Adrenal gland (tissue), 12 donors: ENCODE data around the gene TMEM134. TPM values are rescaled to one million over a fixed set of nuclear protein-coding genes. Genes with fewer than 3 reads are reported as not detected.

Experiments
- DNase-seq, 7 donors: peaks; one replicate each; pipeline ENCODE4 v3.0.0-alpha.2; 2019 to 2020
- H3K27ac ChIP-seq, 5 donors: fragments of 200-600 bp; sonication (generic) in 4 of 5; 1 replicate in 3 of 5; 2 replicates in 2 of 5; pipeline versions ENCODE4 v1.5.1 to v1.8.0; 2016 to 2020; ENCODE audit warnings: mild to moderate bottlenecking in 1 of 5
- H3K27me3 ChIP-seq: fragments of 200-600 bp; 2 replicates; pipeline ENCODE4 v1.8.0; 2021
- H3K36me3 ChIP-seq, 2 donors: fragments of 200-600 bp; replicated peaks in 1 of 2; 1 replicate in 1 of 2; 2 replicates in 1 of 2; pipeline versions ENCODE4 v1.5.1 to v1.8.0; 2018 to 2022
- H3K4me1 ChIP-seq, 2 donors: fragments of 200-600 bp; replicated peaks in 1 of 2; 1 replicate in 1 of 2; 2 replicates in 1 of 2; pipeline versions ENCODE4 v1.5.1 to v1.8.0; 2018 to 2021
- H3K4me3 ChIP-seq, 4 donors: fragments of 200-600 bp; sonication (generic) in 3 of 4; one replicate each; pipeline ENCODE4 v1.5.1; 2016 to 2018
- H3K9me3 ChIP-seq, 3 donors: fragments of 200-600 bp; sonication (generic) in 1 of 3; replicated peaks in 1 of 3; 1 replicate in 2 of 3; 2 replicates in 1 of 3; pipeline versions ENCODE4 v1.5.1 to v1.8.0; 2016 to 2021
- CTCF ChIP-seq, 6 experiments: fragments of 450-650 bp in 4 of 6; fragments of 200-600 bp in 2 of 6; sonication (generic) in 1 of 6; IDR thresholded peaks; 1 replicate in 5 of 6; 2 replicates in 1 of 6; pipeline versions ENCODE4 v1.5.1 to v1.8.0; 2016 to 2021; ENCODE audit warnings: antibody characterized with exemption in 6 of 6, mild to moderate bottlenecking in 2 of 6, moderate library complexity in 1 of 6
- POLR2A ChIP-seq, 2 donors: fragments of 450-650 bp; IDR thresholded peaks; one replicate each; pipeline ENCODE4 v1.6.1; 2017; ENCODE audit warnings: antibody characterized with exemption in 2 of 2, mild to moderate bottlenecking in 2 of 2, moderate library complexity in 1 of 2
- WGBS, 4 donors: extraction: QIAGEN DNeasy Blood & Tissue Kit in 2 of 4; methylation state at CpG; one replicate each; pipeline versions ENCODE4 v1.1.5 to v1.1.7; 2013 to 2017; 5-methylcytosine and 5-hydroxymethylcytosine counted together
- intact Hi-C, 2 donors: fragments of 100-400 bp; cut with DNase I; formaldehyde crosslinking; loops; one replicate each; pipeline versions ENCODE4 v1.14.1 to v1.15.0; 2022 to 2023
- polyA plus RNA-seq, 3 donors: library from polyadenylated mRNA; stranded (reverse); fragments of 200-250 nt in 2 of 3; fragments of 350-450 nt in 1 of 3; fragmentation: Illumina TruSeq in 1 of 3; extraction: RNeasy Lipid Tissue Mini Kit (QIAGEN cat#74804) in 1 of 3; gene quantifications; one replicate each; pipeline ENCODE4 v1.2.3, GENCODE V29; 2013 to 2014
- total RNA-seq, 9 donors: library from RNA; depleted of rRNA in 4 of 9; stranded (reverse); fragments of >200 nt in 4 of 9; fragments of 120-200 nt in 1 of 9; fragmentation: NEBNext Ultra II Directional in 1 of 9; extraction: Animal tissue kit (Norgen Biotek cat#: 25700) in 1 of 9; gene quantifications; one replicate each; pipeline versions ENCODE4 v1.1.0 to v1.2.4, GENCODE V29; 2013 to 2023
- donor health status: healthy with polysubstance abuse.
- donor health status: Bipolar disorder and iron deficiency.
- donor health status: DM: yes; HTN: yes; CAD: no.
- donor health status: DM: no; HTN: no; CAD: no.
- donor health status: DM: no; HTN: no; CAD: no.
- donor health status: DM: yes; HTN: yes; CAD: no.

TMEM134 gene
- total and polyA plus RNA-seq, 12 donors, result 15.5 to 257 (median 98.0) TPM

GRCh38 chr11:67450796-67451657, 18.0 kb downstream of the TMEM134 start:
- H3K36me3 ChIP-seq, result no peaks in the 10 kb centered on the region
- no peak overlapping the region for H3K4me3 ChIP-seq
- no peaks in the 10 kb centered on the region for H3K9me3 ChIP-seq
- intact Hi-C loops, result no loop called here
- H3K4me1 ChIP-seq, result no peaks in the 10 kb centered on the region
- no peaks in the 10 kb centered on the region for H3K27me3 ChIP-seq
- no peak for DNase-seq
- 85 to 92% (median 90%) methylated on average over 13 to 25 of the region's 25 CpGs for WGBS, 4 donors
- no peak for TF ChIP-seq POLR2A (IDR thresholded peaks at IDR 0.05)
- no peak for TF ChIP-seq CTCF (IDR thresholded peaks at IDR 0.05)
- H3K27ac ChIP-seq, result no peak overlapping the region

GRCh38 chr11:67449116-67449844, 19.8 kb downstream of the TMEM134 start:
- Histone ChIP-seq H3K36me3 (no peaks in the 10 kb centered on the region), H3K4me1 (peaks cover 0 to 2% of the 10 kb centered on the region in 2 donors), H3K9me3 (no peaks in the 10 kb centered on the region), H3K27me3 (no peaks in the 10 kb centered on the region), H3K4me3 (no peak overlapping the region), H3K27ac (peak overlapping the region in 1 of 5 donors; percentile 45)
- WGBS, 4 donors, result 61 to 73% (median 65%) methylated on average over 9 of the region's 9 CpGs
- intact Hi-C loops, result no loop called here
- TF ChIP-seq POLR2A (IDR thresholded peaks at IDR 0.05) (no peak), CTCF (IDR thresholded peaks at IDR 0.05) (no peak)
- no peak for DNase-seq

- WGBS, 4 donors, result 90 to 94% (median 92%) methylated on average over 5 to 7 of the region's 7 CpGs
- Histone ChIP-seq H3K27me3 (no peaks in the 10 kb centered on the region), H3K9me3 (no peaks in the 10 kb centered on the region), H3K36me3 (no peaks in the 10 kb centered on the region), H3K4me3 (no peak overlapping the region), H3K27ac (no peak overlapping the region), H3K4me1 (peaks cover 0 to 8% of the 10 kb centered on the region in 2 donors)
- intact Hi-C loops, result no loop called here
- TF ChIP-seq CTCF (IDR thresholded peaks at IDR 0.05), result no peak
- TF ChIP-seq POLR2A (IDR thresholded peaks at IDR 0.05), result no peak
- no peak for DNase-seq
These were observed 20.8 kb downstream of the TMEM134 start for GRCh38 chr11:67448220-67448609.

GRCh38 chr11:67445515-67445914, 23.5 kb downstream of the TMEM134 start:
- H3K27ac ChIP-seq, result no peak overlapping the region
- peaks cover 0 to 14% of the 10 kb centered on the region in 2 donors for H3K36me3 ChIP-seq
- no peak for DNase-seq
- TF ChIP-seq POLR2A (IDR thresholded peaks at IDR 0.05) (no peak), CTCF (IDR thresholded peaks at IDR 0.05) (no peak)
- no peak overlapping the region for H3K4me3 ChIP-seq
- no peaks in the 10 kb centered on the region for H3K27me3 ChIP-seq
- intact Hi-C loops, result no loop called here
- no peaks in the 10 kb centered on the region for H3K9me3 ChIP-seq
- 79 to 89% (median 85%) methylated on average over 5 of the region's 5 CpGs for WGBS, 4 donors
- H3K4me1 ChIP-seq, result peaks cover 0 to 16% of the 10 kb centered on the region in 2 donors
